Uterus (tissue), 2 donors: ENCODE results near the gene DYDC2.

Experiments
- POLR2A ChIP-seq, 2 donors: fragments of 450-650 bp; IDR thresholded peaks; one replicate each; pipeline ENCODE4 v1.6.1; 2016; ENCODE audit warnings: antibody characterized with exemption in 2 of 2, mild to moderate bottlenecking in 1 of 2, moderate library complexity in 1 of 2
- TF ChIP-seq, protein P1 (sequence below), 4 experiments: fragments of 200-600 bp in 2 of 4; fragments of 450-650 bp in 2 of 4; sonication (generic) in 2 of 4; IDR thresholded peaks; one replicate each; pipeline ENCODE4 v1.5.1; 2016 to 2019; ENCODE audit warnings: antibody characterized with exemption in 4 of 4, mild to moderate bottlenecking in 2 of 4, moderate library complexity in 1 of 4

DNA sequence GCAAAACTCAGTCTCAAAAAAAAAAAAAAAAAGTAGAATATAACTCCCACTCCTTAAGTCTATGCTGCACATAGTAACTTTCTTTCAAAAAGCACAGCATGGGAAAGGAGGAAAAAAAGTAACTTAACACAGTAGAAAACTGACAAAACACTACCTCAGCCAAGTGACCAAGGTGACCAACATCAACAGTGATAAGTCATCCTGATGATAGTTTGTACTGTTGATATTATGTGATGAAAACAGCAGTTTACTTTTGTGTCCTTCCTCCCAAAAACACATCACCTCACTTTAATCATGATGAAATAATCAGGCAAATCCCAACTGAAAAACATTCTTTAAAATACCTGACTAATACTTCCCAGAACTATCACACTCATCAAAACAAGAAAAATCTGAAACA is 37.8 kb upstream of the DYDC2 start:
- TF ChIP-seq, protein P1, sequence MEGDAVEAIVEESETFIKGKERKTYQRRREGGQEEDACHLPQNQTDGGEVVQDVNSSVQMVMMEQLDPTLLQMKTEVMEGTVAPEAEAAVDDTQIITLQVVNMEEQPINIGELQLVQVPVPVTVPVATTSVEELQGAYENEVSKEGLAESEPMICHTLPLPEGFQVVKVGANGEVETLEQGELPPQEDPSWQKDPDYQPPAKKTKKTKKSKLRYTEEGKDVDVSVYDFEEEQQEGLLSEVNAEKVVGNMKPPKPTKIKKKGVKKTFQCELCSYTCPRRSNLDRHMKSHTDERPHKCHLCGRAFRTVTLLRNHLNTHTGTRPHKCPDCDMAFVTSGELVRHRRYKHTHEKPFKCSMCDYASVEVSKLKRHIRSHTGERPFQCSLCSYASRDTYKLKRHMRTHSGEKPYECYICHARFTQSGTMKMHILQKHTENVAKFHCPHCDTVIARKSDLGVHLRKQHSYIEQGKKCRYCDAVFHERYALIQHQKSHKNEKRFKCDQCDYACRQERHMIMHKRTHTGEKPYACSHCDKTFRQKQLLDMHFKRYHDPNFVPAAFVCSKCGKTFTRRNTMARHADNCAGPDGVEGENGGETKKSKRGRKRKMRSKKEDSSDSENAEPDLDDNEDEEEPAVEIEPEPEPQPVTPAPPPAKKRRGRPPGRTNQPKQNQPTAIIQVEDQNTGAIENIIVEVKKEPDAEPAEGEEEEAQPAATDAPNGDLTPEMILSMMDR (IDR thresholded peaks at IDR 0.05) = no peak
- TF ChIP-seq POLR2A (IDR thresholded peaks at IDR 0.05) = no peak
